CD4-positive, CD25-positive, alpha-beta regulatory T cell (primary cell): ENCODE results near the gene NEDD9. TPM values are rescaled to one million over a fixed set of nuclear protein-coding genes. Genes with fewer than 3 reads are reported as not detected.

ENCODE experiments used
- ATAC-seq, 2 donors: fragments of 150-1000 bp; cut with Tn5 transposase; one replicate each; pipeline ENCODE4 v1.10.0; 2021; ENCODE audit warnings: low read depth in 2 of 2, moderate number of reproducible peaks in 2 of 2, moderate library complexity in 1 of 2
- DNase-seq, 3 donors: peaks; one replicate each; pipeline versions ENCODE4 v3.0.0 to v3.0.0-alpha.2; 2012 to 2022; ENCODE audit warnings: mixed read lengths in 1 of 3
- H3K27ac ChIP-seq: one replicate; pipeline ENCODE4 v1.7.0; 2013; ENCODE audit warnings: mild to moderate bottlenecking, low read length; ENCODE audit not compliant: insufficient read depth, poor library complexity, severe bottlenecking
- H3K27me3 ChIP-seq: one replicate; pipeline ENCODE4 v1.7.0; 2013; ENCODE audit warnings: low read length; ENCODE audit not compliant: control insufficient read depth, insufficient read depth
- H3K36me3 ChIP-seq: one replicate; pipeline ENCODE4 v1.7.0; 2013; ENCODE audit warnings: mild to moderate bottlenecking, low read length, moderate library complexity; ENCODE audit not compliant: control insufficient read depth, insufficient read depth
- H3K4me1 ChIP-seq: 2 replicates; pipeline ENCODE4 v1.7.0; 2013; ENCODE audit warnings: mild to moderate bottlenecking, low read length; ENCODE audit not compliant: insufficient read depth, control insufficient read depth, poor library complexity, severe bottlenecking
- H3K4me3 ChIP-seq: one replicate; pipeline ENCODE4 v1.7.0; 2013; ENCODE audit warnings: low read depth, mild to moderate bottlenecking, low read length, moderate library complexity
- H3K9me3 ChIP-seq, 2 experiments: 1 replicate in 1 of 2; 2 replicates in 1 of 2; pipeline ENCODE4 v1.7.0; 2013; ENCODE audit warnings: low read length in 2 of 2, mild to moderate bottlenecking in 1 of 2, moderate library complexity in 1 of 2; ENCODE audit not compliant: control insufficient read depth in 2 of 2
- H3K27ac Mint-ChIP-seq, 3 donors: one replicate each; pipeline ENCODE4 v1.8.0; 2020 to 2022; ENCODE audit warnings: mild to moderate bottlenecking in 3 of 3, mixed read lengths in 3 of 3, moderate library complexity in 2 of 3
- H3K27me3 Mint-ChIP-seq: one replicate; pipeline ENCODE4 v1.8.0; 2022; ENCODE audit warnings: mild to moderate bottlenecking, mixed read lengths
- H3K36me3 Mint-ChIP-seq: one replicate; pipeline ENCODE4 v1.8.0; 2020; ENCODE audit warnings: mixed read lengths
- H3K4me1 Mint-ChIP-seq, 4 donors: one replicate each; pipeline ENCODE4 v1.8.0; 2020 to 2022; ENCODE audit warnings: mixed read lengths in 4 of 4, mild to moderate bottlenecking in 1 of 4
- H3K4me3 Mint-ChIP-seq, 4 donors: one replicate each; pipeline ENCODE4 v1.8.0; 2020 to 2022; ENCODE audit warnings: mild to moderate bottlenecking in 4 of 4, mixed read lengths in 4 of 4, moderate library complexity in 3 of 4
- H3K9me3 Mint-ChIP-seq, 7 donors: one replicate each; pipeline ENCODE4 v1.8.0; 2020 to 2022; ENCODE audit warnings: mixed read lengths in 7 of 7, mild to moderate bottlenecking in 3 of 7, moderate library complexity in 2 of 7
- polyA plus RNA-seq, 4 donors: library from polyadenylated mRNA; unstranded; fragments of 300-500 nt; fragmentation: Illumina TruSeq; gene quantifications; one replicate each; pipeline ENCODE4 v1.2.3, GENCODE V29; 2021
- total RNA-seq: library from RNA; stranded (reverse); gene quantifications from one replicate; pipeline ENCODE4 v1.2.3, GENCODE V29; 2022

Gene NEDD9
- total and polyA plus RNA-seq, 5 donors from 2014 or later = 18.1 to 104 (median 20.0) TPM

DNA sequence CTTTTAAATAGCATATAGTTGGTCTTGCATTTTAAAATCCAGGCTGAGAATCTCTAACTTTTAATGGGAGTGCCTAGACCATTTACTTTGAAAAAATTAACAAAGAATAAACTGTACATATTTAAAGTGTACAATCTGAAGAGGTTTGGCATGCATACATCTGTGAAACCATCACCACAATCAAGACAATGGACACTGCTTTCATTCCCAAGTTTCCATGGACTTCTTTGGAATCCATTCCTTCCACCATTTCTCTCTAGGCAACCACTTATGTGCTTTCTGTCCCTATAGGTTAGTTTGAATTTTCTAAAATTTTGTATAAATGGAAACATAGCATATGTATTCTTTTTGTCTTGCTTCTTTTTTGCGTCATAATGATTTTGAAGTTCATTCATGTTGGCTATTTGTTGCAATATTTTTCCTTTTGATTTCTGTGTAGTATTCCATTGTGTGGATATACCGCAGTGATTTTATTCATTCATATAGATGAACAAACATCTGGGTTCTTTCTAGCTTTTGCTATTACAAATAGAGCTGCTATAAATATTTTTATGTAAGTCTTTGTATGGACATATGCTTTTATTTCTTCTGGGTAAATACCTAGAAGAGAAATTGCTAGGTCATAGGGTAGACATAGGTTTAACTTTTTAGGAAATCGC, 50.9 kb downstream of the NEDD9 start:
- Histone ChIP-seq H3K27me3 (no peaks in the 10 kb centered on the region), H3K36me3 (peaks cover 29% of the 10 kb centered on the region), H3K9me3 (peaks cover 0 to 3% of the 10 kb centered on the region in 2 experiments), H3K4me1 (no peaks in the 10 kb centered on the region), H3K27ac (no peak overlapping the region), H3K4me3 (no peak overlapping the region)
- ATAC-seq (no peak), DNase-seq (no peak)
- Mint-ChIP-seq H3K36me3 (peaks cover 32% of the 10 kb centered on the region), H3K27me3 (no peaks in the 10 kb centered on the region), H3K27ac (no peak overlapping the region), H3K4me3 (no peak overlapping the region), H3K4me1 (peaks cover 0 to 2% (median 0%) of the 10 kb centered on the region in 4 donors), H3K9me3 (peaks cover 0 to 15% (median 2%) of the 10 kb centered on the region in 7 donors)

DNA sequence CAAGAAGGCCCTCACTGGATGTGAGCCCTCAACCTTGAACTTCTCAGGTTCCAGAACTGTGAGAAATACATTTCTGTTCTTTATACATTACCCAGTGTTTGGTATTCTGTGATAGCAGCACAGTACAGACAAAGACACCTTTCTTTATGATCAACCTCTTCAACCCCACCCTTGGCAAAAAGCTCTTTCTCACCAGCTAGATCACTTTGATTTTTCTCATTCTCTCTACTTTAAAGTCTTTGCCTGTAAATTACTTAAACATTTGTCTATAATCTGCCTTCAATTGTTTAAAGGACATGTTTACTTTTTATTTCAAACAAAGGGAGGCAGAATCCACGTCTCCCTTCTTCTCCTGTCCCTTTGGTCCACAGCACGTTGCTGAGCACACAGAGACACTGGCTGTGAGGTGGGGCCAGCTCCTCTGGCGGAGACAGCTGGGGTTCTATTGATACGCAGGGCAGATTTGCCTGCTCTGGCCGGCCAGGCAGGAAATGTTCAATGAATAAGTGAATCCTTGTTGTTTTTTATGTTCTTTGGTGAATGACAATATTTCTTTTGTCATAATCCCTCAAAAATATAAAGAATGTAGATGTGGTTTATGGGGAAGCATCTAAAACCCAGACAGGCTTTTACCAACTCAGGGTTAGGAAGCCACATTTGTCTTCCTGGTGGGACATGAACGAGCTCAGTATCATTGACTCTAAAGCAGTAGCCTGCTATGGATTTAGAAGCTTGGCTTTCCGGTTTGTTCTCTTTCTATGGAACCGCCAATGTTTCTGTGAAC, 52.9 kb downstream of the NEDD9 start:
- no peak for ATAC-seq
- H3K27ac ChIP-seq = no peak overlapping the region
- no peak for DNase-seq
- Mint-ChIP-seq H3K27ac (no peak overlapping the region), H3K4me3 (no peak overlapping the region), H3K36me3 (peaks cover 24% of the 10 kb centered on the region), H3K9me3 (peaks cover 0 to 15% (median 2%) of the 10 kb centered on the region in 7 donors), H3K4me1 (peaks cover 0 to 2% (median under 1%) of the 10 kb centered on the region in 4 donors), H3K27me3 (no peaks in the 10 kb centered on the region)
- H3K4me3 ChIP-seq = no peak overlapping the region
- peaks cover 0 to 3% of the 10 kb centered on the region in 2 experiments for H3K9me3 ChIP-seq
- no peaks in the 10 kb centered on the region for H3K4me1 ChIP-seq
- H3K36me3 ChIP-seq = peaks cover 12% of the 10 kb centered on the region
- H3K27me3 ChIP-seq = no peaks in the 10 kb centered on the region

DNA sequence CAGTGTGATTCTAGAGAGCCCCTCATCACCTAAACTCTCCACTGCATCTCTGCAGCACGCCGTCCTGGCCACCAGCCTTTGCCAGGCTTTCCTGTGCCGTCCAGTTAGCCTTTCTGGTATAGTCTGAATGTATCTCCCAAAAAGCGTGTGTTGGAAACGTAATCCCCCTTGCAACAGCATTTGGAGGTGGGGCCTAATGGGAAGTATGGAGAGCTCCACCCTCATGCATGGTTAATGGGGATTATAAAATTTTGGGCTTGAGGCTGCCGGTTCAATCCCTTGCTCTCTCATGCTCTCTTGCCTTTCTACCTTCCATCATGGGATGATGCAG, 53.4 kb downstream of the NEDD9 start:
- H3K27ac ChIP-seq = no peak overlapping the region
- Mint-ChIP-seq H3K4me1 (peaks cover 0 to 4% (median 1%) of the 10 kb centered on the region in 4 donors), H3K27me3 (no peaks in the 10 kb centered on the region), H3K27ac (no peak overlapping the region), H3K36me3 (peaks cover 19% of the 10 kb centered on the region), H3K9me3 (peaks cover 0 to 15% (median 2%) of the 10 kb centered on the region in 7 donors), H3K4me3 (no peak overlapping the region)
- no peaks in the 10 kb centered on the region for H3K27me3 ChIP-seq
- H3K4me1 ChIP-seq = no peaks in the 10 kb centered on the region
- peaks cover 12% of the 10 kb centered on the region for H3K36me3 ChIP-seq
- ATAC-seq (no peak), DNase-seq (no peak)
- H3K9me3 ChIP-seq = peaks cover 0 to 3% of the 10 kb centered on the region in 2 experiments
- no peak overlapping the region for H3K4me3 ChIP-seq

- Histone ChIP-seq H3K4me3 (no peak overlapping the region), H3K27ac (no peak overlapping the region), H3K36me3 (no peaks in the 10 kb centered on the region), H3K27me3 (no peaks in the 10 kb centered on the region), H3K9me3 (peaks cover 0 to 3% of the 10 kb centered on the region in 2 experiments), H3K4me1 (peaks cover 6% of the 10 kb centered on the region)
- H3K27me3 Mint-ChIP-seq = no peaks in the 10 kb centered on the region
- H3K27ac Mint-ChIP-seq = no peak overlapping the region
- peaks cover 0 to 13% (median under 1%) of the 10 kb centered on the region in 7 donors for H3K9me3 Mint-ChIP-seq
- H3K36me3 Mint-ChIP-seq = peaks cover 6% of the 10 kb centered on the region
- no peak overlapping the region for H3K4me3 Mint-ChIP-seq
- peaks cover 0 to 14% (median 8%) of the 10 kb centered on the region in 4 donors for H3K4me1 Mint-ChIP-seq
- no peak for DNase-seq
- ATAC-seq = no peak
These were observed 55.2 kb downstream of the NEDD9 start for GRCh38 chr6:11177271-11177670.

DNA sequence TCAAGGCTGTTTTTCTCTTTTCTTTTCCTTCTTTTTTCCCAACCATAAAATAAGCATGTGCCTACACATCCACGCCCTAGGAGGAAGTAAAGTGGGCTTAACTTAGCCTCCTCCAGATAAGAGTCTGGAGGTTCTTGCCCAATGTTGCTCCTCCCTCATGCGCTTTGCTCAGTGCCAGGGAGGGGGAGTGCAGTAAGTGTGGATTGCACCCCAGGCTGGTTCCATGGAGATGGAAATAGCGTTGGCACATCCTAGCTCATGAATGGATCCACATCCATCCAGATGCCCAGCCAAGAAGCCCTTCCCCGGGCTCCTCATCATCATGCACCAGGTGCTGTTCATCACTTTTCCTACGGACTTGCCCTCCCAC, 58.2 kb downstream of the NEDD9 start:
- Histone ChIP-seq H3K36me3 (no peaks in the 10 kb centered on the region), H3K4me3 (no peak overlapping the region), H3K4me1 (peaks cover 9% of the 10 kb centered on the region), H3K27me3 (no peaks in the 10 kb centered on the region), H3K9me3 (no peaks in the 10 kb centered on the region), H3K27ac (no peak overlapping the region)
- peaks cover 0 to 16% (median 9%) of the 10 kb centered on the region in 4 donors for H3K4me1 Mint-ChIP-seq
- H3K9me3 Mint-ChIP-seq = no peaks in the 10 kb centered on the region
- no peaks in the 10 kb centered on the region for H3K27me3 Mint-ChIP-seq
- H3K4me3 Mint-ChIP-seq = no peak overlapping the region
- peak overlapping the region in 1 of 3 donors; percentile 87 for H3K27ac Mint-ChIP-seq
- no peaks in the 10 kb centered on the region for H3K36me3 Mint-ChIP-seq
- ATAC-seq = no peak
- DNase-seq = no peak

DNA sequence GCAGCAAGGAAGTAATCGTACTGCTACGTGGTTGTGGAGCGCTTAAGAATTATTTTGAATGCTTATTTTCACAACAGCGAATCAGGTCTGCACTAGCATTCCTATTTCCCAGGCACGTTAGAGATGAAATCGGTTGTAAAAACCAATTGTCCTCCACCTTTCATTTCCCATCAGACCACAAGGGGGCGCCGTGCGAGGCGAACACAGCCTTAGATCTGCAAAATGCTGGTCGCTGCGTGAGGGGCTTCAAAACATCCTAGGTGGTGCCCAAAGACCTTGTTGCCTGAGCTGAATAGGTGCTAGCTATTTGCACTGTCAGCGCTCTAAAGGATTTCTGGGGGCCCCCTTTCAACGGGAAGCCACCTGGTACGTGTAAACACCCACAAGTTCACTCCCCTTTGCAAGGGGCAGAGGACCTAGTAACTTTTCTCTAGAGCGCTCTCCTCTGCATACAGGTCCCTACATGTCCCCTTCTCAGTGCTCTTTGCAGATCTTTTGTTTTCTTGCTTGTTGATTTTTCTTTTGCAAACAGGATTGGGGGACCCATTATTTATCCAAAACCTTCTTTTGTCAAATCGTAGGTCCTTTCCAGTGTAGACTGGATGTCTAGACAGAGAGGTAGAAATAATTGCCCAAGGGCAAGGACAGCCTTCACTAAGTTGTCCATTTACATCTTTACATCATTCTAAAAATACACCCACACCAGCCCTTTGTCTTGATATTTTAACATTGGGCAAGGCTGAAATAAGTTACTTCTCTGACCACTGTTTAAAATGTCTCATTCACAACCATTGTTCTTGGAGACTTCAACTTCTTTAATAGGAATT, 59.8 kb downstream of the NEDD9 start:
- H3K27ac ChIP-seq = no peak overlapping the region
- H3K36me3 ChIP-seq = no peaks in the 10 kb centered on the region
- no peaks in the 10 kb centered on the region for H3K9me3 ChIP-seq
- no peaks in the 10 kb centered on the region for H3K27me3 ChIP-seq
- peaks cover 9% of the 10 kb centered on the region for H3K4me1 ChIP-seq
- DNase-seq (peak; percentile 62 to 71 (median 70)), ATAC-seq (peak; percentile 44 to 63)
- H3K27me3 Mint-ChIP-seq = no peaks in the 10 kb centered on the region
- H3K9me3 Mint-ChIP-seq = no peaks in the 10 kb centered on the region
- peak overlapping the region; percentile 54 for H3K4me3 ChIP-seq
- H3K27ac Mint-ChIP-seq = peak overlapping the region in 1 of 3 donors; percentile 47
- H3K4me3 Mint-ChIP-seq = peak overlapping the region in 3 of 4 donors; percentile 2 to 41 (median 15)
- no peaks in the 10 kb centered on the region for H3K36me3 Mint-ChIP-seq
- H3K4me1 Mint-ChIP-seq = peaks cover 0 to 16% (median 9%) of the 10 kb centered on the region in 4 donors

GRCh38 chr6:11171952-11172351, 60.5 kb downstream of the NEDD9 start:
- H3K9me3 Mint-ChIP-seq = no peaks in the 10 kb centered on the region
- H3K4me3 Mint-ChIP-seq = no peak overlapping the region
- no peaks in the 10 kb centered on the region for H3K36me3 Mint-ChIP-seq
- Histone ChIP-seq H3K4me3 (no peak overlapping the region), H3K36me3 (no peaks in the 10 kb centered on the region), H3K27me3 (no peaks in the 10 kb centered on the region), H3K9me3 (no peaks in the 10 kb centered on the region), H3K27ac (no peak overlapping the region), H3K4me1 (peaks cover 9% of the 10 kb centered on the region)
- H3K27ac Mint-ChIP-seq = no peak overlapping the region
- H3K4me1 Mint-ChIP-seq = peaks cover 0 to 16% (median 9%) of the 10 kb centered on the region in 4 donors
- no peak for DNase-seq
- no peak for ATAC-seq
- no peaks in the 10 kb centered on the region for H3K27me3 Mint-ChIP-seq
